GM23338 (cell line): ENCODE results near the gene CMYA5. TPM values are rescaled to one million over a fixed set of nuclear protein-coding genes. Genes with fewer than 3 reads are reported as not detected.

Source experiments
- ATAC-seq: fragments of 200-7000 bp; cut with Tn5 transposase; 3 replicates; pipeline ENCODE4 v1.9.1; 2020
- DNase-seq: peaks from one replicate; pipeline ENCODE4 v3.0.0-alpha.2; 2015; ENCODE audit warnings: low spot score
- H2AFZ ChIP-seq: fragments of 200-600 bp; sonication (generic); 2 replicates; pipeline ENCODE4 v1.8.0; 2016; ENCODE audit warnings: antibody characterized with exemption, mild to moderate bottlenecking, moderate library complexity
- H3F3A ChIP-seq: fragments of 200-600 bp; sonication (generic); replicated peaks from 2 replicates; pipeline ENCODE4 v1.8.0; 2017; ENCODE audit warnings: antibody characterized with exemption, mixed run types, low read depth
- H3K27ac ChIP-seq: fragments of 200-600 bp; sonication (generic); 2 replicates; pipeline ENCODE4 v1.6.1; 2016; ENCODE audit warnings: low read depth
- H3K27me3 ChIP-seq: fragments of 200-600 bp; sonication (generic); 2 replicates; pipeline ENCODE4 v1.8.0; 2016; ENCODE audit warnings: mild to moderate bottlenecking, mixed run types, moderate library complexity; ENCODE audit not compliant: insufficient read depth
- H3K36me3 ChIP-seq: fragments of 200-600 bp; sonication (generic); 2 replicates; pipeline ENCODE4 v1.8.0; 2016; ENCODE audit warnings: mild to moderate bottlenecking; ENCODE audit not compliant: insufficient read depth
- H3K4me1 ChIP-seq: fragments of 200-600 bp; sonication (generic); 2 replicates; pipeline ENCODE4 v1.8.0; 2016; ENCODE audit warnings: mild to moderate bottlenecking, moderate library complexity; ENCODE audit not compliant: insufficient read depth
- H3K4me2 ChIP-seq: fragments of 200-600 bp; sonication (generic); 2 replicates; pipeline ENCODE4 v1.7.1; 2017; ENCODE audit warnings: mixed run types
- H3K4me3 ChIP-seq: fragments of 200-600 bp; sonication (generic); 2 replicates; pipeline ENCODE4 v1.6.1; 2016; ENCODE audit warnings: mixed run types
- H3K79me2 ChIP-seq: fragments of 200-600 bp; sonication (generic); replicated peaks from 2 replicates; pipeline ENCODE4 v1.8.0; 2017; ENCODE audit warnings: mild to moderate bottlenecking; ENCODE audit not compliant: insufficient read depth
- H3K9me2 ChIP-seq: fragments of 200-600 bp; sonication (generic); 2 replicates; pipeline ENCODE4 v1.8.0; 2017; ENCODE audit not compliant: insufficient read depth
- H4K20me1 ChIP-seq: fragments of 200-600 bp; sonication (generic); replicated peaks from 2 replicates; pipeline ENCODE4 v1.8.0; 2017; ENCODE audit warnings: mild to moderate bottlenecking; ENCODE audit not compliant: insufficient read depth
- H3K27ac Mint-ChIP-seq: 2 replicates; pipeline ENCODE4 v1.8.0; 2020; ENCODE audit warnings: inconsistent platforms, mild to moderate bottlenecking, moderate library complexity, mixed read lengths
- H3K27me3 Mint-ChIP-seq: 3 replicates; pipeline ENCODE4 v1.8.0; 2022; ENCODE audit warnings: low read depth, mild to moderate bottlenecking, moderate library complexity, mixed read lengths, inconsistent platforms; ENCODE audit not compliant: insufficient read depth, poor library complexity
- H3K36me3 Mint-ChIP-seq: 3 replicates; pipeline ENCODE4 v1.8.0; 2021; ENCODE audit warnings: low read depth, mild to moderate bottlenecking, inconsistent platforms, moderate library complexity, mixed read lengths
- H3K4me1 Mint-ChIP-seq: 3 replicates; pipeline ENCODE4 v1.8.0; 2020; ENCODE audit warnings: mild to moderate bottlenecking, inconsistent platforms, mixed read lengths
- H3K4me3 Mint-ChIP-seq: 3 replicates; pipeline ENCODE4 v1.8.0; 2021; ENCODE audit warnings: moderate library complexity, mild to moderate bottlenecking, inconsistent platforms, mixed read lengths
- H3K9me3 Mint-ChIP-seq: 3 replicates; pipeline ENCODE4 v1.8.0; 2020; ENCODE audit warnings: moderate library complexity, mild to moderate bottlenecking, inconsistent platforms, mixed read lengths
- EZH2 ChIP-seq: fragments of 200-600 bp; sonication (generic); IDR thresholded peaks from one replicate; pipeline ENCODE4 v1.8.0; 2017; ENCODE audit warnings: antibody characterized with exemption, mild to moderate bottlenecking, low read depth; ENCODE audit not compliant: unreplicated experiment
- JUNB ChIP-seq: IDR thresholded peaks from one replicate; pipeline ENCODE4 v1.6.1; 2016; ENCODE audit warnings: antibody characterized with exemption; ENCODE audit not compliant: unreplicated experiment
- NANOG ChIP-seq: IDR thresholded peaks from 2 replicates; pipeline ENCODE4 v1.6.1; 2016; ENCODE audit warnings: antibody characterized with exemption, borderline replicate concordance
- POLR2AphosphoS5 ChIP-seq: IDR thresholded peaks from 2 replicates; pipeline ENCODE4 v1.6.1; 2016; ENCODE audit warnings: antibody characterized with exemption, low read depth
- STAT1 ChIP-seq: IDR thresholded peaks from one replicate; pipeline ENCODE4 v1.6.1; 2016; ENCODE audit warnings: antibody characterized with exemption; ENCODE audit not compliant: unreplicated experiment
- ZNF114 ChIP-seq: fragments of 250-450 bp; sonication (Bioruptor Pico); IDR thresholded peaks from 2 replicates; pipeline ENCODE4 v1.5.0; 2020; ENCODE audit warnings: mild to moderate bottlenecking, moderate library complexity
- ZNF331 ChIP-seq: fragments of 250-450 bp; sonication (Bioruptor Pico); IDR thresholded peaks from 2 replicates; pipeline ENCODE4 v1.5.0; 2020; ENCODE audit warnings: low read depth, mild to moderate bottlenecking, moderate library complexity
- polyA plus RNA-seq: library from polyadenylated mRNA; unstranded; fragments of >200 nt; fragmentation: Nextera tagmentation; extraction: Ambion mirVana; gene quantifications from 2 replicates; pipeline ENCODE4 v1.2.1, GENCODE V29; 2016
- total RNA-seq: library from RNA; depleted of rRNA; stranded (reverse); fragments of >200 nt; shearing (Covaris generic); gene quantifications from 2 replicates; pipeline ENCODE4 v1.2.3, GENCODE V29; 2014
- TF ChIP-seq, protein P1 (sequence below), 2 experiments: fragments of 200-600 bp in 1 of 2; sonication (generic) in 1 of 2; conservative IDR thresholded peaks; 2 replicates each; pipeline versions ENCODE4 v1.5.1 to v1.6.1; 2016 to 2017; ENCODE audit warnings: antibody characterized with exemption in 2 of 2, low read depth in 2 of 2, mild to moderate bottlenecking in 2 of 2, moderate library complexity in 1 of 2
- TF ChIP-seq, protein P2 (sequence below): IDR thresholded peaks from 2 replicates; pipeline ENCODE4 v1.6.1; 2016; ENCODE audit warnings: antibody characterized with exemption

The CMYA5 gene
- total and polyA plus RNA-seq, 2 experiments from 2014 or later = 0.45 to 0.49 TPM

DNA sequence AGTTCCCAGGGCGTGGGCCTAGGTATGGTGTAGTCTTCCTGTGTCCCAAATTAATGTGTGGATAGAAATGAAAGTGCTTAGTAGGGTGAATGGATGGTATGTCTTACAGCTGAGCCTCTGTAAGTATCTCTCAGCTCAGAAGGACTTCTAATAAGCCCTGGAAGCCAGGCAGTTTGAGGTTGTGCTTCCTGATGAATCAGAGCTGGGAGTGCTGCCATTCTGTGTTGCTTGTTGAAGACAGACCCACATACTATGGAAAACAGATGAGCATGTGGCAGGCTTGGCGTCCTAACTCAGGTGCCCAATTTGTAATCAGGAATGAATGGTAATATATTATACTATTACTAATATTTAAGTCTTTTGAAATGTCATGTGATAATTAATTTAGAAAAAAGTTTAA, 69.8 kb downstream of the CMYA5 start:
- no peaks in the 10 kb centered on the region; the same call in 2 of the 3 replicates for H3K4me1 Mint-ChIP-seq
- no peaks in the 10 kb centered on the region for H3K79me2 ChIP-seq
- DNase-seq (no peak), ATAC-seq (no peak)
- no peaks in the 10 kb centered on the region for H4K20me1 ChIP-seq
- H3K4me3 Mint-ChIP-seq = no peak overlapping the region
- no peaks in the 10 kb centered on the region for H3K36me3 ChIP-seq
- no peaks in the 10 kb centered on the region for H3F3A ChIP-seq
- H2AFZ ChIP-seq = 0 out of 2 replicates have a peak overlapping the region, but pooled peaks have one; percentile 43
- no peaks in the 10 kb centered on the region for H3K9me2 ChIP-seq
- TF ChIP-seq ZNF331 (CRISPR knock-in tag) (no peak), JUNB (no peak), NANOG (no peak), STAT1 (no peak)
- TF ChIP-seq, protein P1, sequence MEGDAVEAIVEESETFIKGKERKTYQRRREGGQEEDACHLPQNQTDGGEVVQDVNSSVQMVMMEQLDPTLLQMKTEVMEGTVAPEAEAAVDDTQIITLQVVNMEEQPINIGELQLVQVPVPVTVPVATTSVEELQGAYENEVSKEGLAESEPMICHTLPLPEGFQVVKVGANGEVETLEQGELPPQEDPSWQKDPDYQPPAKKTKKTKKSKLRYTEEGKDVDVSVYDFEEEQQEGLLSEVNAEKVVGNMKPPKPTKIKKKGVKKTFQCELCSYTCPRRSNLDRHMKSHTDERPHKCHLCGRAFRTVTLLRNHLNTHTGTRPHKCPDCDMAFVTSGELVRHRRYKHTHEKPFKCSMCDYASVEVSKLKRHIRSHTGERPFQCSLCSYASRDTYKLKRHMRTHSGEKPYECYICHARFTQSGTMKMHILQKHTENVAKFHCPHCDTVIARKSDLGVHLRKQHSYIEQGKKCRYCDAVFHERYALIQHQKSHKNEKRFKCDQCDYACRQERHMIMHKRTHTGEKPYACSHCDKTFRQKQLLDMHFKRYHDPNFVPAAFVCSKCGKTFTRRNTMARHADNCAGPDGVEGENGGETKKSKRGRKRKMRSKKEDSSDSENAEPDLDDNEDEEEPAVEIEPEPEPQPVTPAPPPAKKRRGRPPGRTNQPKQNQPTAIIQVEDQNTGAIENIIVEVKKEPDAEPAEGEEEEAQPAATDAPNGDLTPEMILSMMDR (conservative IDR thresholded peaks at IDR 0.05; ENCODE audit: low read depth in 2 of 2) = no peak
- no peak overlapping the region for H3K27ac Mint-ChIP-seq
- no peaks in the 10 kb centered on the region for H3K27me3 Mint-ChIP-seq
- H3K4me2 ChIP-seq = no peak overlapping the region
- H3K36me3 Mint-ChIP-seq = no peaks in the 10 kb centered on the region
- H3K9me3 Mint-ChIP-seq = no peaks in the 10 kb centered on the region
- no peaks in the 10 kb centered on the region for H3K27me3 ChIP-seq
- no peaks in the 10 kb centered on the region for H3K4me1 ChIP-seq
- no peak overlapping the region for H3K4me3 ChIP-seq
- no peak overlapping the region for H3K27ac ChIP-seq

DNA sequence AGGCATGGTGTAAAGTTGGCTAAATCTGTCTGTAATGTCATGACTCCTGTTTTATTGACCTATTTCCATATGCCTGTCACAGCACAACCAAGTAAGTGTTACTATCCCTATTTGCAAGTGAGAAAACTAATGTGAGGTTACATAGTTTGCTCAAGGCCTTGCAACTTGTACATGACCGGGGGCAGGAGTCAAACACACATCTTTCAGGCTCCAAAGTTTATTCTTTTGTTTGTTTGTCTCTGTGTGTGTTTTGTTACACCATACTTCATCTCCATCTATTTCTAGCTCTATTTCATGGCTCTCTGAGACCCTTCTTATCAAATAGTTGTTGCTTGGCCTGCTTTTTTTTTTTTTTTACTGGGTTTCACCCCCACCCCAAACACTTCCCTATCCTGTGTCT, 70.2 kb downstream of the CMYA5 start:
- Histone ChIP-seq H3K4me1 (no peaks in the 10 kb centered on the region), H3K36me3 (no peaks in the 10 kb centered on the region), H3K4me3 (no peak overlapping the region), H3K27me3 (no peaks in the 10 kb centered on the region), H3K79me2 (no peaks in the 10 kb centered on the region), H3K9me2 (no peaks in the 10 kb centered on the region), H2AFZ (no peak overlapping the region), H3F3A (no peaks in the 10 kb centered on the region), H3K27ac (no peak overlapping the region), H3K4me2 (no peak overlapping the region), H4K20me1 (no peaks in the 10 kb centered on the region)
- H3K9me3 Mint-ChIP-seq = no peaks in the 10 kb centered on the region
- H3K4me3 Mint-ChIP-seq = no peak overlapping the region
- DNase-seq (no peak), ATAC-seq (no peak)
- H3K27me3 Mint-ChIP-seq = no peaks in the 10 kb centered on the region
- no peaks in the 10 kb centered on the region; the same call in 2 of the 3 replicates for H3K4me1 Mint-ChIP-seq
- TF ChIP-seq POLR2AphosphoS5 (no peak), ZNF331 (CRISPR knock-in tag) (no peak), EZH2 (no peak), ZNF114 (CRISPR knock-in tag) (no peak)
- TF ChIP-seq, protein P2, sequence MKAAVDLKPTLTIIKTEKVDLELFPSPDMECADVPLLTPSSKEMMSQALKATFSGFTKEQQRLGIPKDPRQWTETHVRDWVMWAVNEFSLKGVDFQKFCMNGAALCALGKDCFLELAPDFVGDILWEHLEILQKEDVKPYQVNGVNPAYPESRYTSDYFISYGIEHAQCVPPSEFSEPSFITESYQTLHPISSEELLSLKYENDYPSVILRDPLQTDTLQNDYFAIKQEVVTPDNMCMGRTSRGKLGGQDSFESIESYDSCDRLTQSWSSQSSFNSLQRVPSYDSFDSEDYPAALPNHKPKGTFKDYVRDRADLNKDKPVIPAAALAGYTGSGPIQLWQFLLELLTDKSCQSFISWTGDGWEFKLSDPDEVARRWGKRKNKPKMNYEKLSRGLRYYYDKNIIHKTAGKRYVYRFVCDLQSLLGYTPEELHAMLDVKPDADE = no peak
- no peaks in the 10 kb centered on the region for H3K36me3 Mint-ChIP-seq
- H3K27ac Mint-ChIP-seq = peak overlapping the region; percentile 70; the same call in 1 of the 2 replicates
